Kidney glomerular epithelial cell (primary cell): ENCODE data around the gene ANTXR2.
A peak's percentile ranks its signal among the peaks of the same experiment; 100 is the strongest.
"Not testable (repeated sequence)": the region's sequence is repeated elsewhere in the genome, so short reads cannot be mapped to it uniquely, and the experiment has no call there.

Source experiments
- DNase-seq: peaks from one replicate; lab custom pipeline; 2025; lab: John Stamatoyannopoulos, UW

ANTXR2 gene

DNA sequence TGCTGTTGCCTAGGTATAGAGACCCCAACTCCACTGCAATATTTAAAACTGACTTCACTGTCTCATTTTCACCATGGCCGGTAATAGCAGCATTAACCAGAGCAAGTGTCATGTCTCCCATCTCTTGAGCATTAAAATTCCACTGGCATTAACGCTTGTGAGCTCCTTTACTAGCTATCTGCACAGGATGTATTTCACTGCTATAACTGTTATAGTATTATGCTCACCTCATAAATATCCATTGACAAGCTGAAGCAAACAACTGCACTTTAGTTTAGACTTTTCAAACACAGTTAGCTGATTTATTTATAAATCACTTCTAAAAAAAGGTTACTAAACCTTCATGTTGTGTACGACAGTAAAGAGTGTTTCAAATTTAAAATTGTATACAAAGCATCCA, 157.8 kb downstream of the ANTXR2 start:
- no peak for DNase-seq

GRCh38 chr4:79913581-79913980, 159.4 kb downstream of the ANTXR2 start:
- peak; percentile 10 for DNase-seq

GRCh38 chr4:79907001-79907400, 166.0 kb downstream of the ANTXR2 start:
- no peak for DNase-seq

GRCh38 chr4:79906303-79906702, 166.7 kb downstream of the ANTXR2 start:
- DNase-seq, result no peak

GRCh38 chr4:79905212-79905611, 167.8 kb downstream of the ANTXR2 start:
- DNase-seq, result no peak

GRCh38 chr4:79904331-79904730, 168.7 kb downstream of the ANTXR2 start:
- no peak for DNase-seq

GRCh38 chr4:79900182-79900581, 172.8 kb downstream of the ANTXR2 start:
- no peak for DNase-seq

- no peak for DNase-seq
Measured at GRCh38 chr4:79899481-79899880, 173.5 kb downstream of the ANTXR2 start.

GRCh38 chr4:79898055-79898454, 175.0 kb downstream of the ANTXR2 start:
- no peak for DNase-seq

DNA sequence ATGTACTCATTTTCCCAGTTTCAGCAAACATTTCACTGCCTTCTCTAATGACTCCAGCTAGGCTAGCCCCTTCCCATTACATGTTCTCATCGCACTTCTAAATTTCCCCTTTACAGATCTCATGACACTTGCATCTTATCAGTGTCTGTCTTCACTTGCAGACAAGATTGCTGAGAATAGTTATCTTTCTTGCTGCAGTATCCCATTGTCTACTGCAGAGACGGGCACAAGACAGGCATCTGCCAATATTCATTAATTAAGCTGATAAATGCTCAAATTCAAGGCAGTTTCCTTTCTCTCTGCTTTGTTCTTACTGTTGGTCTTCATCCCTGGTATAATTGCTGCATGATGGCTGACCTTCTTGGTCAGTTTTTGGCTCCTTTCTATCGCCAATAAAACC, 175.9 kb downstream of the ANTXR2 start:
- no peak for DNase-seq

DNA sequence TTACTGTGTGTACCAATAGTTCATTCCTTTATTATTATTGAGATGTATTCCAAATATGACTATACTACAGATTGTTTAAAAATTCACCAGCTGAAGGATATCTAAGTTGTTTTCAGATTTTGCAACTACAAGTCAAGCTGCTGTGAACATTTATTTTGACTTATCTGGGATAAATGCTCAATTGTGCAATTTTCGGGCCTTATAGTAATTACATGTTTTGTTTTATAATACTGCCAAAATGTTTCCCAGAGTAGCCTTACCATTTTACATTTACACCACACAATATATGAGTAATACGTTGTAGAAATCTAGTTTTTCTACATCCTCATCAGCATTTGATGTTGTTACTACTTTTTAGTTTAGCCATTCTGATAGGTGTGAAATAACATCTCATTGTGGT, 179.6 kb downstream of the ANTXR2 start:
- DNase-seq, result no peak

- DNase-seq, result not testable (repeated sequence)
Measured at GRCh38 chr4:79889026-79889425, 184.0 kb downstream of the ANTXR2 start.

DNA sequence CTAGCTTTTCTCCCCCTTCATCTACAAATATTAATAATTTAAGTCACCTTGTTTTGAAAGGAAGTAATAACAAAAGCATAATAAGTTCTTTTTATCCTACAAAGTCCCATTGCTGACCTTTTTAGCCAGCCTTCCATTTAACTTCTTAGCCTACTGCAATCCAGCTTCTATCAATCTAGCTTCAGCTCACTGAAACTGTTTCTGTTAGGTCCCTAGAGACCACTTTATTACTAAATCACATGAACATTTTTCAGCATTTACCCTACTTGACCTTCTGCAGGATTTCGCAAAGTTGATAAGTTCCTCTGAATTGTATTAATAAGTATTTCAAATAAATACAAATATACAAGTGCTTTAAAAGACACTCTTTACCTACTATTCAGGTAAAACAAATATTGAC, 186.5 kb downstream of the ANTXR2 start:
- no peak for DNase-seq

DNA sequence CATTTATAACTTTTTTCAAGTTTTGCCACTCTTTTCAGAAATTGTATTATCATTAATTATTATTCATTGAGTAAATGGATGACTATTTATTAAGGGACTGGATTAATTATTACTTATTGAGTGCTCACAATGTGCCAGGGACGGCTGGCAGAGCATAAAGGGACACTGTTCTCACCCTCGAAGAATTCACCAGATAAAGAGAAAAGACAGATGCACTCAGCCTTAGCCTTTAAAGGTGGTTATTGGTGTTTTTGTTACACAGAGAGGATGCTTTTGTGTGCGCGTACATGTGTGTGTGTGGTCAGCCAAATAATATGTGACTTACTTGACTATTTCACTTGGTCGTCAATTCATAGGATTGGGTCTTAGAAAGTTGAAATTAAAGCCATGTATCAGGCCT, 187.0 kb downstream of the ANTXR2 start:
- peak; percentile 8 for DNase-seq

DNA sequence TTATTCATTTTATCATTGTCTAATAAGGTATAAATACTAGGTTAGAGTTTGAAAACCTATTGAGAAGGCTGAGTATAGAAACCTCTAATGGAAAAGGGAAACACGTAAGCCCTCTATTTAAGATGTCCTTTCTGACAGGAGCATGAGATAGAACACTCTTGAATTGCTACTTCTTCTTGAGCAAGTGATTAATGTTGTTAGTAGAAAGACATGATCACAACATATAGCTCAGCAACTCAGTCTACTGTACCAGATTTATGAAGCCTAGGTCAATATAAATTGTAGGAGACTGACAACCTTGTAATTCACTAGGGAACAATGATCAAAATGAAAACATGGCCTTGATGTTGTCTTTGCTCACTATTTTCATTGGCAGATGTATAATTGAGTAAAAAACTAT, 189.7 kb downstream of the ANTXR2 start:
- no peak for DNase-seq

DNA sequence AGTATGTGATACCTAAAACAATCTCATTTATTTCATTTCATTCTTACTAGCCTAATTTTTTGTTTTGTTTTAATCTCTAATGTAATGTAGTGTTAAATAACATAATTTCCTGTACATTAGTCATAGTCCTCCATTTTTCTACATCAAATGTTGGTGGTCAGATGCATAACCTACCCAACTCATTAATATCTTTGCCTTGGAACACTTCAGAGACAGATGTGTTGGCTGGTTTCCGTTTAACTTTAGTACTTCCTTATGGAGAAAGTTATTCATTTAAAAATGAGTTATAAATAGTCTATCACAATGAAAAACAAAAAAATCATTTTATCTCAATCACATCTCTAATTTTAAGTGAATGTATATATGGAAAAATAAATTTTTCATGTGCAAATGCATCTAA, 190.2 kb downstream of the ANTXR2 start:
- no peak for DNase-seq

GRCh38 chr4:79881407-79881806, 191.6 kb downstream of the ANTXR2 start:
- no peak for DNase-seq

DNA sequence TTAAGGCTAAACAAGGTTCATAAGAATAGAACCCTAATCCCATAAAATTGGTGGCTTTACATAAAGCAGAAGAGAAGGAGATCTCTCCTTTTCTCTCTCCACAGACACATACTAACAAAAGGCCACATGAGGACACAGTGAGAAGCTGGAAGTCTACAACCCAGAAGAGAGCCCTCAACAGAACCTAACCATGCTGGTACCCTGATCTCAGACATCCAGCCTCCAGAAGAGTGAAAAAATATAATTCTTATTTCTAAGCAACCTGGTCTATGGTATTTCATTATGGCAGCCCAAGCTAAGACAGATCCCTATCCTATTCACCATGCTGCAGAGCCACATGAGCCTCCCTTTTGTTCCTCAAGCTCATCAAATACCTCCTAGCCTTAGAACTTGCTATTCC, 195.5 kb downstream of the ANTXR2 start:
- DNase-seq, result no peak

GRCh38 chr4:79875344-79875899, 197.6 kb downstream of the ANTXR2 start:
- no peak for DNase-seq

- DNase-seq, result no peak
Measured at GRCh38 chr4:79874197-79874596, 198.8 kb downstream of the ANTXR2 start.

DNA sequence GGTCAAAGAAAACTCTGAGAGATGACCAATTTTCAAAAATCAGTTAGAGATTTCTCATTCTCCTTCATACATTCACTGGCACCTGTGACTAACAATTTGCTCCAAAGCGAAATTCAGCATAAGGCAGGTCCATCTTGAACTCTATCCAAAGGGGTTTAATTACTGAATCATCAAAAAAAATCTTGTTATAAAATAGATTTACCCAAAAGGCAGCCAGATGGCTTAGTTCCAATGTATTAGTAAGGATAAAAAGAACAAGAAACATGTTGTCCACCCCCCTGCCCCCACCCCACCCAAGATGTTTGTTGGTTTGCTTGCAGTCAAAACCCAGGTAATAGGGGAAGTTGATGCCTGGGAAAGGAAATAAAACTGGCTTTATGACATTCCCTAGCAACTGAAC, 200.3 kb downstream of the ANTXR2 start:
- no peak for DNase-seq

- DNase-seq, result no peak
Measured at GRCh38 chr4:79871961-79872360, 201.1 kb downstream of the ANTXR2 start.

DNA sequence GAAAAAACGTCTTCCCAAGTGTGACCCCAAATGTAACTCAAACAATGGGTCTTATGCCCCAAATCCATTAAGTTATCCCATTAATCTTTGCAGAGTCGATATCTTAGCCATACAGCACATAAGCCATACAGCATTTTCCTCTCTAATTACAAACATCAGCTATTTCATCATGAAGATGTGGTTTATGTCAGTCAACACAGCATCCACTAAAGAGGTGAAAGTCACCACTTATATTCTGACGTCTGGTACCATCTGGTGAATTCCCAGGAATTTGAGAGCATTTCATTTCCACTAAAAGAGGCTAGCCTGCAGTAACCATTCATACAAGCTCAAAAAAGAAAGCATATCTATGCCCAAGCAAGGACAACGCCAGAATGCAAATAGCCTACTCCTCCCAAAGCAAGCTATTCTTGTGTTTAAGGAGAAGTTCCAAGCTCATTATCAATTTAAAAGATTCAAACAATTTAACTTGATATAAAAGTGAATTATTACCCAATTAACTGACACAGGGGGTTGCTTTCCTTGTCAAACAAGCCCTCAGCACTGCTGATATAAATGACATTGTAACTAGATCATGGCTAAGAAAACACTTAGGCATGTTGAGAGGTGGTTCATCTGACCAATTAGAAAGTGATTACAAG, 203.3 kb downstream of the ANTXR2 start:
- no peak for DNase-seq

- peak; percentile 31 for DNase-seq
Measured at GRCh38 chr4:79865201-79865597, 207.8 kb downstream of the ANTXR2 start.
